Stimulated activated CD4-positive, alpha-beta T cell treated with anti-CD3 and anti-CD28 coated beads, Interleukin-12 subunit alpha, Interleukin-12 subunit beta, amount 100 ng/mL, for 4 hours (primary cell): ENCODE data around the gene KCNA3.

ENCODE experiments used
- DNase-seq: peaks from one replicate; pipeline ENCODE4 v3.0.0-alpha.2; 2020

KCNA3 gene

GRCh38 chr1:110674337-110675059 lies at the start of gene KCNA3:
Gene KCNA3, minus strand, starts transcription at chr1:110674940. Its CDS starts 131 bp downstream, at chr1:110674809.
- DNase-seq = peak; percentile 60

- DNase-seq = no peak
Observed at GRCh38 chr1:110722807-110723206, 48.1 kb upstream of the KCNA3 start.

GRCh38 chr1:110719908-110720307 lies 45.2 kb upstream of the KCNA3 start:
- no peak for DNase-seq

DNA sequence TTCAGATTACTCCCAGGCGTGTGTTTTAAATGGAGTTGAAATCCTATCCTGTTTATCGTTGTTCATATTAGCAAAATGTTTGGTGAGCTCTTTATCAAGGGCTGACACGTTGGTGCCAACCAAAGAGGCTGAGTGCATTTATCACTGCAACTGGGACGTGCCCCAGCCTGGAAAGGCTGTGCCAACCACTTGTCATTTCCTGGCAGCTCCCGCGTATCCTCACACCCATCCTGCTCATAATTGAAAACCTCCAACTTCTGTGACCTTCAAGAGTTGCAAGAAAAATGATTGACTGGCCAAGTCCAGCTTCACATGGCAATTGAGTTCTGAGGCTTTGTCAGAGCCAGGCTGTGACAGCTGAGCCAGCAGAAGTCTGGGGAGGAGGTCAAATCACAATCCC lies 43.7 kb upstream of the KCNA3 start:
- no peak for DNase-seq

DNA sequence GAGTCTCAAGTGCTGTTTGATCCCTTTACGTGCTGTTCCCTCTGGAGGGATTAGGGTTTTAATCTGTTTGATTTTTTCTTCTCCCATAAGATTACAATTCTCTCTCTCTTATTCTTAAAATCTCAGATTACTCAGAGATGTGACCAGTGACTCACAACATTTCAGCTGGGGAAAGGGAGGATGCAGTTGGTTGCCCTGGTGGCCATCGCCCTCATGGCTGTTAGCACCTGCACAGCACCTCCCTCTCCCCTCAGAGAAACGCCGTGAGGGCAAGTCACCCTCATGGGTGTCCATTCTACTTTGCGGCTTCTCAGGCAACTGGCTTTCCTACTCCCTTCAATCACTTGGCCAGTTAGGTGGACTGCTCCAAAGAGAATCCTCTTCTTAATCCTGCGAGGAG lies 42.4 kb upstream of the KCNA3 start:
- DNase-seq = no peak

DNA sequence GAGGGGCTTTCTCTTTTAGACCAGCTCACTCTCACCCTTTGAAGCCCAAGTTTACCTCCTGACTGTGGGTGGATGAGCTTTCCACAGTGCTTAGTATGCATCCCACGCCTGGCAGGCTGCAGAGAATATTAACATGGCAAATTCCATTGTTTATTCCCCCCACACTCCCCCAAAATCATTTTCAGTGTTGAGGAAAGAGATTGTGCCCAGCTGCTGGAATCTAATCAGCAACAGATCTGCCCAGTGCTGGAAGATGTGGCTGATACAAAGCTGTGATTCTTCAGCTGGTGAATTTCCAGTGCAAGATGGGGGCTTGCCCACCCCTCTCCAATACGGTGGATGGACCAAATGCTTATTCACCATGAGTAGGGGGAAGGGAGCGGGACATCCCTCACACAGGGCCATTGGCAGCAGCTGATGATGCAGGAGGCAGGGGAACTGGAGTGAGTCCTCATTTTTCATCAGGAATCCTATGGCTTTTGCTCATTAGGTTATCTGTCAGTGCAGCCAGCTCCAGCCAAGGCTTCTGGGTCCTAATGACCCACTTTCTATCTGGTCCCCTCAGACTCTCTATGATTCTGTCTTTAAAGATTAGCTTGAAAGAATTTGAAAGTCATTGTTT lies 39.7 kb upstream of the KCNA3 start:
- DNase-seq = no peak

DNA sequence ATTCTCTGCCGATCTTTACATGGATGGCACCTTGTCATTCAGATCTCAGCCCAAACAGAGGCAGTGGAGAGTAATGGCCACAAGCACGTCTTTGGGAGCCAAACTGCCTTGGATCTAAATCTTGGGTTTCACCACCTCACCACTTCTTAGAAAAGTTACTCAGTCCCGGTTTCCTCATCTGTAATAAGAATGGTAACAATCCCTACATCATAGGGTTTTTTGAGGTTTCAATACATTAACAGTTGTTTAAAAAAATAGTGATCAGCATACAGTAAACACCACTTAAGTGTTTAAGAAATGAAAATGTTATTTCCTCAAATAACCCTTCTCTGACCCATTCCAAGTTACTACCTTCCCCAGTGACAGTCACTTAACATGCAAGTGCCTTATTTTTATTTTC lies 38.5 kb upstream of the KCNA3 start:
- DNase-seq = no peak

GRCh38 chr1:110710314-110710713 lies 35.6 kb upstream of the KCNA3 start:
- DNase-seq = no peak

GRCh38 chr1:110708974-110709440 lies 34.3 kb upstream of the KCNA3 start:
- no peak for DNase-seq

DNA sequence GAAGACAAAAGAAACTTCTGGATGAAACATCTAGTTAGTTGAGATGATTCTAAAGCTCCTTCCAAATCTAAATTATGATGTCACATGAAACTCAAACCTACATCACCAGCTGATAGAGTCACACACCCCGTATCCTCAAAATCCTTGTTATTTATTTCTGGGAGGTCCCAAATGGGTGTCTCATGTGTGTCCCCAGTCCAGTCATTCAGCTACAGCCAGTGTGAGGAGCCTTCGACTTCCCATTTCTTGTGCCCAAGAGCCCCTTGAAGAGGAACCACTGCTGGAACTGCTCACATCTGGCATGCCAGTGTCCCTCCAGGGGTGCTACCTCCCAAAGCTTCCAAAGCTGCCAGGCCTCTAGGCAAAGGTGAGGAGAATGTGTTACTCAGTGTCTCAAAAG lies 32.5 kb upstream of the KCNA3 start:
- no peak for DNase-seq

GRCh38 chr1:110706621-110707020 lies 31.9 kb upstream of the KCNA3 start:
- no peak for DNase-seq

- no peak for DNase-seq
Observed at GRCh38 chr1:110702260-110702659, 27.5 kb upstream of the KCNA3 start.

- no peak for DNase-seq
Observed at GRCh38 chr1:110700767-110701166, 26.0 kb upstream of the KCNA3 start.

- DNase-seq = no peak
Observed at GRCh38 chr1:110697606-110698005, 22.9 kb upstream of the KCNA3 start.

DNA sequence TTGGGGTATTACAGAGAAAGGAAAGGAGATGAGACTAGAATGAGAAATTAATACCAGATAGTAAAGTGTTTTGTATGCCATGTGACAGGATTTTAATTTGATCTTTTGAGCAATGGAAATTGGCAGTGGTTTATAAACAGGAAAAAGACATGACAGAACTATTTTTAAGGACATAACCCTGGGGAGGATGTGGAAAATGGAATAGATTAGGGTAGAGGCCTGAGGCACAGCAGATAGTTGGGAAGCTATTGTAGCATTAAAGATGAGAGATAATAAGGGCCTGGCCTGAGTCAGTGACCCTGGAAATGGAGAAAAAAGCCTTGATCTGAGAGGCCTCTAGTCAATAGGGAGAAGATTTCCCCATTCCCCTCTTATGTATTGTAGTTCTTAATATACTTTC lies 22.1 kb upstream of the KCNA3 start:
- no peak for DNase-seq

GRCh38 chr1:110690709-110691365 lies 16.1 kb upstream of the KCNA3 start:
- DNase-seq = no peak

GRCh38 chr1:110689868-110690267 lies 15.1 kb upstream of the KCNA3 start:
- no peak for DNase-seq

DNA sequence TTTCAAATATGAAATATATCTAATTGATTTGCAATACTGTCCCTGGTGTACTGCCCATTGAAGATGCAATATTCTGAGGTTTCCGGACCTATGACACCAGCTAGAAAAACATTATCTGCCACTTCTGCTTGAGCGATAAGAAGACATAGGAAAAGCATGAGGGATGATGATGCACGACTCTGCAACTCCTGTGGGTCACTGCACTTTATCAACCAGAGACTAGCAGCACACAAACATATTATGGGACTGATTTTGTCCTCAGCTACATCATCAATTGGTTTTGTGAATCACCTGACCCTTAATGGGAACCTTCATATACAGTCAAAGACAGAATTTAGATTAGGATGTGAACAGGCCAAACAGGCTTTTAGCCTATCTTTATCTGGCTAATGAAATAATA lies 13.8 kb upstream of the KCNA3 start:
- DNase-seq = no peak

GRCh38 chr1:110687250-110687649 lies 12.5 kb upstream of the KCNA3 start:
- DNase-seq = no peak

GRCh38 chr1:110686188-110686587 lies 11.4 kb upstream of the KCNA3 start:
- peak; percentile 3 for DNase-seq

DNA sequence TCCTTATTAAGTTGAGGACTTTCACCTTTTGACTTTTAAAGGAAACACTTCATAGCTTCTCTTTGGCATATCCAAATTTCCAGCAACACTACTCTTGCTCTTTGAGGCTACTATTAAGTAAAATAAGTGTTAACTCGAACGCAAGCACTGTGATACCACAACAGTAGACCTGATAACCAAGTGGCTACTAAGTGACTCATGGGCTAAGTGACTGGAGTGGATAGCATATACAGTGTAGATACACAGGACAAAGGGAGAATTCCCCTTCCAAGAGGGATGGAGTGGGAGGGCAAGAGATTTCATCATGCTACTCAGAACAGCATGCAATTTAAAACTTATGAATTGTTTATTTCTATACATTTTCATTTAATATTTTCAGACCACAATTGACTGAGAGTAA lies 9.8 kb upstream of the KCNA3 start:
- no peak for DNase-seq

- no peak for DNase-seq
Observed at GRCh38 chr1:110682898-110683297, 8.2 kb upstream of the KCNA3 start.

DNA sequence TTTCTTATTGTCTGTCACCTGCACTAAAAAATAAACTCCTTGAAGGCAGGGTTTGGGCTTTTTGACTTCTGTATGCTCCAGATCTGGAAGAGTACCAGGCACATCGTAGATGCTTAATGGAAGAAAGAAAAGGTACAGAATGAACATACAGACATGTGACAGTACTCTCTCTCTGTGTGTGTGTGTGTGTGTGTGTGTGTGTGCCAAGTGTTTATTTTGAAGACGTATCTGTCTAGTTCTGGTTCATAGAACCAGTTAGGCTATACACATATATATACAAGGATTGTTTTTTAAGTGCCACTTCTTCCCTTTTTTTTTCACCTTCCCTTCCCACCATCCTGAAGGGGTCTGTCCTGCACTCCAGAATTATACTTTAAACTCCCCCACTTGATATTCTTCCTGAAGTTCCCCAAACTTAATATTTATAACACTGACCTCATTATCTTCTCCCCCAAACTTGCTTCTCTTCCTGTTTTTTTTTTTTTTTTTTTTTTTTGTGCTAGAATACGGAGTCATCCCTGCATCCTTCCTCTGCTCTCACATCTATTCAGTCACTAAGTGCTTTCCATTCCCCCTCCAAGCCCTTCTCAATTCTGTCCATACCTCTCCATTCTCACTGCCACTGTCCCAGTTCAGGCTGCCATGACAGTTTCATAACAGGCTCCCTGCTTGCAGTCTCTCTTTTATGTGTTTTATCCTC lies 5.4 kb upstream of the KCNA3 start:
- no peak for DNase-seq

GRCh38 chr1:110677526-110677925 lies 2.8 kb upstream of the KCNA3 start:
- DNase-seq = no peak
